Measurements from ENCODE around the gene OSBPL8.

Gene OSBPL8

DNA sequence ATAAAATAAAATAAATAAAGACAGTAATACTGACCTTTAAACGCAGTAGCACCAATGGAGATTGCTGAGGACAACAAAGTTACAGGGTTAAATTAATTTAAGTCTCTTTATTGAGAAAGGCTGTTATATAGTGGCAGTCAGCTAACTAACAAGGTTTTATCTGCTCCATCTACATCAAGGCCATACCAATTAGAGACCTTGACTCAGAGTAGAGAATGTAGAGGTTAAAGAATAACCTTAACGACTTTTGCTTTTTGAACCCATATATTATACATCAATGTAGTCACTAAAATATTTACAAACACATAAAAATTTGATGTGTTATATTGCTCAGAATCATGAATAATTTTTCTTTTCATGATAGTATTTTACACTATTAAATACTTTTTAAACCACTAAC lies 21.6 kb downstream of the OSBPL8 start:
- Histone ChIP-seq H3K4me3 (ENCODE audit: insufficient read length, low read depth) (no peak overlapping the region), H3K9me3 (ENCODE audit: insufficient read depth, low read length) (no peaks in the 10 kb centered on the region), H3K9ac (ENCODE audit: insufficient read length, low read depth) (no peak overlapping the region), H3K4me1 (ENCODE audit: insufficient read depth, insufficient read length) (no peaks in the 10 kb centered on the region), H3K36me3 (ENCODE audit: insufficient read depth, insufficient read length, low read length) (no peaks in the 10 kb centered on the region), H3K27me3 (ENCODE audit: insufficient read depth, insufficient read length) (no peaks in the 10 kb centered on the region)
- no peak for DNase-seq (ENCODE audit: low read depth, low spot score)
- TF ChIP-seq YY1 (IDR thresholded peaks at IDR 0.05; ENCODE audit: insufficient read depth, insufficient read length) (no peak), SUZ12 (IDR thresholded peaks at IDR 0.05; ENCODE audit: extremely low read depth, insufficient read depth, insufficient read length) (no peak), ZNF274 (IDR thresholded peaks at IDR 0.05; ENCODE audit: low read depth, low read length) (no peak)

DNA sequence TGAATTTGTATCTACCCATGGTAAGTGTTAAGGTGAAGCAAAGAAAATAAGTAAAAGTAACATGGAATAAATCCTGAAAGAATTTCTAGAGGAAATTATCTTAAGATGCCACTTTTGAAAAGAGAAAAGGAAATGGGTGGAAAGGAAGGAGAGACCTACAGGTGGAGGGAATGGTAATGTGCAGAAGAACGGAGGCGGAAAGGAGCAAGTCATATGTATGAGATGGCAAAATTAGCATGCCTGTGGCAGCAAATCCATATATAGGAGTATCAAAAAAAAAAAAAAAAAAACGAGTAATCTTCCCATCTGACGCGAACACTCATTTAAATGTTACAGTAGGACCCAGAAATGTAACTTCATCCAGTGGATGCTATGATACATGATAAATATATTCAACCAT lies 23.0 kb downstream of the OSBPL8 start:
- Histone ChIP-seq H3K27me3 (ENCODE audit: insufficient read depth, insufficient read length) (no peaks in the 10 kb centered on the region), H3K9me3 (ENCODE audit: insufficient read depth, low read length) (no peaks in the 10 kb centered on the region), H3K4me3 (ENCODE audit: insufficient read length, low read depth) (no peak overlapping the region), H3K36me3 (ENCODE audit: insufficient read depth, insufficient read length, low read length) (no peaks in the 10 kb centered on the region), H3K9ac (ENCODE audit: insufficient read length, low read depth) (no peak overlapping the region), H3K4me1 (ENCODE audit: insufficient read depth, insufficient read length) (no peaks in the 10 kb centered on the region)
- no peak for TF ChIP-seq YY1 (IDR thresholded peaks at IDR 0.05; ENCODE audit: insufficient read depth, insufficient read length)
- TF ChIP-seq SUZ12 (IDR thresholded peaks at IDR 0.05; ENCODE audit: extremely low read depth, insufficient read depth, insufficient read length): no peak
- TF ChIP-seq ZNF274 (IDR thresholded peaks at IDR 0.05; ENCODE audit: low read depth, low read length): no peak
- no peak for DNase-seq (ENCODE audit: low read depth, low spot score)

GRCh38 chr12:76535170-76535569 lies 24.4 kb downstream of the OSBPL8 start:
- TF ChIP-seq YY1 (IDR thresholded peaks at IDR 0.05; ENCODE audit: insufficient read depth, insufficient read length) (no peak), SUZ12 (IDR thresholded peaks at IDR 0.05; ENCODE audit: extremely low read depth, insufficient read depth, insufficient read length) (no peak), ZNF274 (IDR thresholded peaks at IDR 0.05; ENCODE audit: low read depth, low read length) (no peak)
- Histone ChIP-seq H3K9me3 (ENCODE audit: insufficient read depth, low read length) (no peaks in the 10 kb centered on the region), H3K9ac (ENCODE audit: insufficient read length, low read depth) (no peak overlapping the region), H3K4me3 (ENCODE audit: insufficient read length, low read depth) (no peak overlapping the region), H3K4me1 (ENCODE audit: insufficient read depth, insufficient read length) (no peaks in the 10 kb centered on the region), H3K27me3 (ENCODE audit: insufficient read depth, insufficient read length) (no peaks in the 10 kb centered on the region), H3K36me3 (ENCODE audit: insufficient read depth, insufficient read length, low read length) (no peaks in the 10 kb centered on the region)
- no peak for DNase-seq (ENCODE audit: low read depth, low spot score)

DNA sequence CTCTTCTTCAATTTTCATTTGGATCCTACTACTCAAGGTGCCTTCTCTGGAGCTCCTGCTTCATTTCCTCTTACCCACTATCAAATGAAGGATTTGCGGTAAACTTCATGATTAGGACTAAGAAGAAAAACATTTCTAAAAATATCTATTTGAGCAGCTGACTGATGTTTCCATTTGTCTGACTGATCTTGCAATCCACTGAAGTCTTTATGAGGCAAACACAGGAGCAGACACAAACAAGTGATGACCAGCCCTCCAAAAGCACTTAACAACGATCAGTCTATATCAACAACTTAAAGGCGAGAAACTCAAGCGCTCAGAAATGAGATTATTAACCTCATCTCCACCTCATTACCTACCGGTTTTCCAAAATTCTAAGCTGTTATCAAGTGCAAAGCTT lies 26.2 kb downstream of the OSBPL8 start:
- DNase-seq (ENCODE audit: low read depth, low spot score): no peak
- no peak overlapping the region for H3K9ac ChIP-seq (ENCODE audit: insufficient read length, low read depth)
- no peaks in the 10 kb centered on the region for H3K27me3 ChIP-seq (ENCODE audit: insufficient read depth, insufficient read length)
- no peaks in the 10 kb centered on the region for H3K9me3 ChIP-seq (ENCODE audit: insufficient read depth, low read length)
- TF ChIP-seq ZNF274 (IDR thresholded peaks at IDR 0.05; ENCODE audit: low read depth, low read length) (no peak), SUZ12 (IDR thresholded peaks at IDR 0.05; ENCODE audit: extremely low read depth, insufficient read depth, insufficient read length) (no peak), YY1 (IDR thresholded peaks at IDR 0.05; ENCODE audit: insufficient read depth, insufficient read length) (no peak)
- H3K4me3 ChIP-seq (ENCODE audit: insufficient read length, low read depth): no peak overlapping the region
- H3K36me3 ChIP-seq (ENCODE audit: insufficient read depth, insufficient read length, low read length): no peaks in the 10 kb centered on the region
- no peaks in the 10 kb centered on the region for H3K4me1 ChIP-seq (ENCODE audit: insufficient read depth, insufficient read length)

- Histone ChIP-seq H3K9me3 (ENCODE audit: insufficient read depth, low read length) (peaks cover 4% of the 10 kb centered on the region; the same call in 1 of the 2 replicates), H3K4me3 (ENCODE audit: insufficient read length, low read depth) (no peak overlapping the region), H3K27me3 (ENCODE audit: insufficient read depth, insufficient read length) (no peaks in the 10 kb centered on the region), H3K4me1 (ENCODE audit: insufficient read depth, insufficient read length) (no peaks in the 10 kb centered on the region), H3K36me3 (ENCODE audit: insufficient read depth, insufficient read length, low read length) (peaks cover 4% of the 10 kb centered on the region), H3K9ac (ENCODE audit: insufficient read length, low read depth) (no peak overlapping the region)
- TF ChIP-seq ZNF274 (IDR thresholded peaks at IDR 0.05; ENCODE audit: low read depth, low read length) (no peak), SUZ12 (IDR thresholded peaks at IDR 0.05; ENCODE audit: extremely low read depth, insufficient read depth, insufficient read length) (no peak), YY1 (IDR thresholded peaks at IDR 0.05; ENCODE audit: insufficient read depth, insufficient read length) (no peak)
- no peak for DNase-seq (ENCODE audit: low read depth, low spot score)
Measured at GRCh38 chr12:76532520-76532919, 27.1 kb downstream of the OSBPL8 start.

- no peak for DNase-seq (ENCODE audit: low read depth, low spot score)
- no peak for TF ChIP-seq YY1 (IDR thresholded peaks at IDR 0.05; ENCODE audit: insufficient read depth, insufficient read length)
- no peak for TF ChIP-seq SUZ12 (IDR thresholded peaks at IDR 0.05; ENCODE audit: extremely low read depth, insufficient read depth, insufficient read length)
- H3K9ac ChIP-seq (ENCODE audit: insufficient read length, low read depth): no peak overlapping the region
Measured at GRCh38 chr12:76531056-76531455, 28.5 kb downstream of the OSBPL8 start.

GRCh38 chr12:76530516-76530915 lies 29.1 kb downstream of the OSBPL8 start:
- no peak for TF ChIP-seq SUZ12 (IDR thresholded peaks at IDR 0.05; ENCODE audit: extremely low read depth, insufficient read depth, insufficient read length)
- no peak for TF ChIP-seq ZNF274 (IDR thresholded peaks at IDR 0.05; ENCODE audit: low read depth, low read length)
- no peak for TF ChIP-seq YY1 (IDR thresholded peaks at IDR 0.05; ENCODE audit: insufficient read depth, insufficient read length)
- H3K27me3 ChIP-seq (ENCODE audit: insufficient read depth, insufficient read length): no peaks in the 10 kb centered on the region
- H3K4me3 ChIP-seq (ENCODE audit: insufficient read length, low read depth): no peak overlapping the region
- H3K9me3 ChIP-seq (ENCODE audit: insufficient read depth, low read length): peaks cover 4% of the 10 kb centered on the region; the same call in 1 of the 2 replicates
- H3K4me1 ChIP-seq (ENCODE audit: insufficient read depth, insufficient read length): no peaks in the 10 kb centered on the region
- DNase-seq (ENCODE audit: low read depth, low spot score): no peak
- peaks cover 6% of the 10 kb centered on the region for H3K36me3 ChIP-seq (ENCODE audit: insufficient read depth, insufficient read length, low read length)
- no peak overlapping the region for H3K9ac ChIP-seq (ENCODE audit: insufficient read length, low read depth)

More at GRCh38 chr12:76531056-76531455, 28.5 kb downstream of the OSBPL8 start:
- Histone ChIP-seq H3K9me3 (ENCODE audit: insufficient read depth, low read length) (peaks cover 4% of the 10 kb centered on the region; the same call in 1 of the 2 replicates), H3K4me3 (ENCODE audit: insufficient read length, low read depth) (no peak overlapping the region), H3K4me1 (ENCODE audit: insufficient read depth, insufficient read length) (no peaks in the 10 kb centered on the region), H3K27me3 (ENCODE audit: insufficient read depth, insufficient read length) (no peaks in the 10 kb centered on the region), H3K36me3 (ENCODE audit: insufficient read depth, insufficient read length, low read length) (peaks cover 6% of the 10 kb centered on the region)
